ENCODE results near the gene MAP1LC3C. TPM values are rescaled to one million over a fixed set of nuclear protein-coding genes. Genes with fewer than 3 reads are reported as not detected.

The MAP1LC3C gene
- total RNA-seq (not detected), polyA plus RNA-seq (not detected)

GRCh38 chr1:241999026-241999425, at the start of gene MAP1LC3C:
MAP1LC3C (minus strand) TSS chr1:241999098; CDS start chr1:241999008, 90 bp downstream.
- peaks cover 3 to 6% (median 6%) of the 10 kb centered on the region in 3 donors for H3K4me1 Mint-ChIP-seq
- CTCF ChIA-PET = interaction anchor here (0.8 to 4.9 kb wide), 8 partner anchors 8 to 479 kb away, joined by 3 to 37 read pairs (median 5); partner anchors contain the start of genes FH and KMO
- no peak for DNase-seq
- Histone ChIP-seq H3K36me3 (ENCODE audit: insufficient read depth, low read length) (no peaks in the 10 kb centered on the region), H3K9me3 (ENCODE audit: low read length) (no peaks in the 10 kb centered on the region), H3K27ac (ENCODE audit: low read depth, low read length) (no peak within 1 kb of the TSS), H3K4me3 (ENCODE audit: low read length) (no peak within 1 kb of the TSS), H3K4me1 (ENCODE audit: insufficient read depth, low read length) (no peaks in the 10 kb centered on the region), H3K27me3 (ENCODE audit: insufficient read depth, low read length, poor library complexity, severe bottlenecking) (no peaks in the 10 kb centered on the region)
- H3K27me3 Mint-ChIP-seq = peaks cover 8 to 19% of the 10 kb centered on the region in 2 donors
- H3K4me3 Mint-ChIP-seq = peak within 1 kb of the TSS in 5 of 7 donors; percentile 49 to 65 (median 63)
- no peaks in the 10 kb centered on the region for H3K36me3 Mint-ChIP-seq
- no peaks in the 10 kb centered on the region for H3K9me3 Mint-ChIP-seq
- POLR2A ChIA-PET = no interaction called here
- H3K27ac Mint-ChIP-seq = peak within 1 kb of the TSS in 2 of 8 donors; percentile 48 to 52

DNA sequence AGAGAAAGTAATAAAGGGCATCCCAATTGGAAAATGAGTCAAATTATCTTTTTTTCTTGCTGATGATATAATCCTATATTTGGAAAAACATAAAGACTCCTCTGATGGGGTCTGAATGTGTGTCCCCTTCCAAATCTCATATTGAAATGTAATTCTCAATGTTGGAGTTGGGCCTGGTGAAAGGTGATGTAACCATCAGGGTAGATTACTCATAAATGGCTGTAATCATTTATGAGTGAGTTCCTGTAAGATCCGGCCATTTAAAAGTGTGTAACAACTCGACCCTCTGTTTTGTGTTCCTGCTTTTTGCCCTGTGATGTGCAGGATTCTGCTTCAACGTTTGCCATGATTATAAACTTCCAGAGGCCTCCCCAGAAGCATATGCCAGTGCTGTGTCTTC, 44.3 kb upstream of the MAP1LC3C start:
- H3K4me3 Mint-ChIP-seq = no peak overlapping the region
- H3K27me3 Mint-ChIP-seq = peaks cover 4 to 6% of the 10 kb centered on the region in 2 donors

GRCh38 chr1:242034392-242034791, 35.5 kb upstream of the MAP1LC3C start:
- no peaks in the 10 kb centered on the region for H3K36me3 Mint-ChIP-seq
- no peaks in the 10 kb centered on the region for H3K36me3 ChIP-seq (ENCODE audit: insufficient read depth, low read length)
- H3K27ac Mint-ChIP-seq = no peak overlapping the region
- no peak overlapping the region for H3K27ac ChIP-seq (ENCODE audit: low read depth, low read length)
- no peaks in the 10 kb centered on the region for H3K4me1 Mint-ChIP-seq
- H3K9me3 ChIP-seq (ENCODE audit: low read length) = no peaks in the 10 kb centered on the region
- no peak overlapping the region for H3K4me3 Mint-ChIP-seq
- H3K27me3 Mint-ChIP-seq = peaks cover 0 to 8% of the 10 kb centered on the region in 2 donors
- H3K27me3 ChIP-seq (ENCODE audit: insufficient read depth, low read length, poor library complexity, severe bottlenecking) = no peaks in the 10 kb centered on the region
- ChIA-PET POLR2A (no interaction called here), CTCF (no interaction called here)
- no peak overlapping the region for H3K4me3 ChIP-seq (ENCODE audit: low read length)
- peaks cover 0 to 5% (median 0%) of the 10 kb centered on the region in 5 donors for H3K9me3 Mint-ChIP-seq
- no peaks in the 10 kb centered on the region for H3K4me1 ChIP-seq (ENCODE audit: insufficient read depth, low read length)
- DNase-seq = no peak

More for the DNA sequence above, 44.3 kb upstream of the MAP1LC3C start:
- Histone ChIP-seq H3K4me3 (ENCODE audit: low read length) (no peak overlapping the region), H3K9me3 (ENCODE audit: low read length) (no peaks in the 10 kb centered on the region), H3K27ac (ENCODE audit: low read depth, low read length) (no peak overlapping the region), H3K27me3 (ENCODE audit: insufficient read depth, low read length, poor library complexity, severe bottlenecking) (no peaks in the 10 kb centered on the region), H3K36me3 (ENCODE audit: insufficient read depth, low read length) (no peaks in the 10 kb centered on the region), H3K4me1 (ENCODE audit: insufficient read depth, low read length) (no peaks in the 10 kb centered on the region)
- H3K9me3 Mint-ChIP-seq = peaks cover 0 to 2% (median 0%) of the 10 kb centered on the region in 5 donors
- CTCF ChIA-PET = no interaction called here
- H3K36me3 Mint-ChIP-seq = no peaks in the 10 kb centered on the region
- H3K27ac Mint-ChIP-seq = no peak overlapping the region
- DNase-seq = no peak
- no peaks in the 10 kb centered on the region for H3K4me1 Mint-ChIP-seq
- POLR2A ChIA-PET = no interaction called here

- peaks cover 0 to 3% (median 0%) of the 10 kb centered on the region in 5 donors for H3K9me3 Mint-ChIP-seq
- Histone ChIP-seq H3K27ac (ENCODE audit: low read depth, low read length) (no peak overlapping the region), H3K36me3 (ENCODE audit: insufficient read depth, low read length) (no peaks in the 10 kb centered on the region), H3K4me1 (ENCODE audit: insufficient read depth, low read length) (no peaks in the 10 kb centered on the region), H3K4me3 (ENCODE audit: low read length) (no peak overlapping the region), H3K27me3 (ENCODE audit: insufficient read depth, low read length, poor library complexity, severe bottlenecking) (no peaks in the 10 kb centered on the region), H3K9me3 (ENCODE audit: low read length) (no peaks in the 10 kb centered on the region)
- H3K4me1 Mint-ChIP-seq = no peaks in the 10 kb centered on the region
- POLR2A ChIA-PET = no interaction called here
- H3K27ac Mint-ChIP-seq = peak overlapping the region in 1 of 8 donors; percentile 80
- CTCF ChIA-PET = no interaction called here
- no peak for DNase-seq
- no peak overlapping the region for H3K4me3 Mint-ChIP-seq
- peaks cover 0 to 4% of the 10 kb centered on the region in 2 donors for H3K27me3 Mint-ChIP-seq
- no peaks in the 10 kb centered on the region for H3K36me3 Mint-ChIP-seq
Measured at GRCh38 chr1:242033447-242033846, 34.5 kb upstream of the MAP1LC3C start.

GRCh38 chr1:242030071-242030470, 31.2 kb upstream of the MAP1LC3C start:
- Mint-ChIP-seq H3K27ac (peak overlapping the region in 1 of 8 donors; percentile 24), H3K4me3 (no peak overlapping the region), H3K36me3 (no peaks in the 10 kb centered on the region), H3K9me3 (peaks cover 0 to 3% (median 0%) of the 10 kb centered on the region in 5 donors), H3K4me1 (no peaks in the 10 kb centered on the region), H3K27me3 (peaks cover 0 to 11% of the 10 kb centered on the region in 2 donors)
- H3K9me3 ChIP-seq (ENCODE audit: low read length) = no peaks in the 10 kb centered on the region
- H3K27ac ChIP-seq (ENCODE audit: low read depth, low read length) = no peak overlapping the region
- no peak for DNase-seq
- no peaks in the 10 kb centered on the region for H3K36me3 ChIP-seq (ENCODE audit: insufficient read depth, low read length)
- POLR2A ChIA-PET = interaction anchor here (0.6 kb wide), 1 partner anchor 416 kb away, joined by 6 read pairs; no protein-coding TSS in a partner anchor
- H3K4me3 ChIP-seq (ENCODE audit: low read length) = no peak overlapping the region
- no peaks in the 10 kb centered on the region for H3K4me1 ChIP-seq (ENCODE audit: insufficient read depth, low read length)
- H3K27me3 ChIP-seq (ENCODE audit: insufficient read depth, low read length, poor library complexity, severe bottlenecking) = no peaks in the 10 kb centered on the region
- CTCF ChIA-PET = no interaction called here

DNA sequence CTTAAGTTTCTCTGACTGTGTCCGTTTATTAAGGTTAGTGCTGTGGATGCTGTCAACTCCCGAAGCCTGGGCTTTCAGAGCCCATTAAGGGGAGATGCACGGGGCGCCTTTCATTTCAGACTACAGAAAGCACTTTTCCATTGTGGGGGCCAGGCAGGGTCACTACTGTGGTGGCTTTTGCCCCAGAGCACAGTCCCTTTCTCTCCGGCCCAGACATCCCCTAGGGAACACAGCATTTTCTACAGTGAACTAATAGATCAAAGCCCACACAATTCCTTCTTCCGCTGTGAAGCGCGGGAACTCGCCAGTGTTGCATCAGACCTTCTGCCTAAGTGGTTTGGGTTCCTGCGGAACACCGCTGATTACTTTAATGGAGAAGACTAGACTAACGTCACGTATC, 26.8 kb upstream of the MAP1LC3C start:
- H3K4me1 Mint-ChIP-seq = no peaks in the 10 kb centered on the region
- H3K4me3 ChIP-seq (ENCODE audit: low read length) = no peak overlapping the region
- peaks cover 3 to 11% of the 10 kb centered on the region in 2 donors for H3K27me3 Mint-ChIP-seq
- POLR2A ChIA-PET = no interaction called here
- H3K27ac Mint-ChIP-seq = no peak overlapping the region
- H3K9me3 Mint-ChIP-seq = no peaks in the 10 kb centered on the region
- CTCF ChIA-PET = no interaction called here
- no peak overlapping the region for H3K4me3 Mint-ChIP-seq
- no peak overlapping the region for H3K27ac ChIP-seq (ENCODE audit: low read depth, low read length)
- H3K4me1 ChIP-seq (ENCODE audit: insufficient read depth, low read length) = no peaks in the 10 kb centered on the region
- no peak for DNase-seq
- no peaks in the 10 kb centered on the region for H3K27me3 ChIP-seq (ENCODE audit: insufficient read depth, low read length, poor library complexity, severe bottlenecking)
- no peaks in the 10 kb centered on the region for H3K9me3 ChIP-seq (ENCODE audit: low read length)
- H3K36me3 Mint-ChIP-seq = no peaks in the 10 kb centered on the region
- no peaks in the 10 kb centered on the region for H3K36me3 ChIP-seq (ENCODE audit: insufficient read depth, low read length)

DNA sequence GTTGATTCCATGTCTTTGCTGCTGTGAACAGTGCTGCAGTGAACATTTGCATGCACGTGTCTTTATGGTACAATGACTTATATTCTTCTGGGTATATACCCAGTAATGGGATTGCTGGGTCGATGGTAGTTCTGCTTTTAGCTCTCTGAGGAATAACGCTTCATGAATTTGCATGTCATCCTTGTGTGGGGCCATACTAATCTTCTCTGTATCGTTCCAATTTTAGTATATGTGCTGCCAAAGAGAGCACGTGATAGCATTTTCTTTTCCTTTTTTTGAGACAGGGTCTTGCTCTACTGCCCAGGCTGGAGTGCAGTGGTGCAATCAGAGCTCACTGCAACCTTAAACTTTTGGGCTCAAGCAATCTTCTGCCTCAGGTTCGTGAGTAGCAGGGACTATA, 24.9 kb upstream of the MAP1LC3C start:
- ChIA-PET CTCF (no interaction called here), POLR2A (no interaction called here)
- Histone ChIP-seq H3K36me3 (ENCODE audit: insufficient read depth, low read length) (no peaks in the 10 kb centered on the region), H3K27me3 (ENCODE audit: insufficient read depth, low read length, poor library complexity, severe bottlenecking) (no peaks in the 10 kb centered on the region), H3K4me3 (ENCODE audit: low read length) (no peak overlapping the region), H3K27ac (ENCODE audit: low read depth, low read length) (no peak overlapping the region), H3K9me3 (ENCODE audit: low read length) (no peaks in the 10 kb centered on the region), H3K4me1 (ENCODE audit: insufficient read depth, low read length) (no peaks in the 10 kb centered on the region)
- Mint-ChIP-seq H3K27me3 (peaks cover 3 to 7% of the 10 kb centered on the region in 2 donors), H3K4me1 (no peaks in the 10 kb centered on the region), H3K27ac (no peak overlapping the region), H3K36me3 (no peaks in the 10 kb centered on the region), H3K4me3 (no peak overlapping the region), H3K9me3 (no peaks in the 10 kb centered on the region)
- no peak for DNase-seq

GRCh38 chr1:242019018-242019417, 20.1 kb upstream of the MAP1LC3C start:
- H3K27me3 ChIP-seq (ENCODE audit: insufficient read depth, low read length, poor library complexity, severe bottlenecking) = no peaks in the 10 kb centered on the region
- no peak overlapping the region for H3K27ac ChIP-seq (ENCODE audit: low read depth, low read length)
- Mint-ChIP-seq H3K4me1 (no peaks in the 10 kb centered on the region), H3K4me3 (no peak overlapping the region), H3K27me3 (peaks cover 0 to 4% of the 10 kb centered on the region in 2 donors), H3K36me3 (no peaks in the 10 kb centered on the region), H3K9me3 (no peaks in the 10 kb centered on the region), H3K27ac (no peak overlapping the region)
- DNase-seq = no peak
- H3K4me1 ChIP-seq (ENCODE audit: insufficient read depth, low read length) = no peaks in the 10 kb centered on the region
- H3K4me3 ChIP-seq (ENCODE audit: low read length) = no peak overlapping the region
- ChIA-PET CTCF (no interaction called here), POLR2A (no interaction called here)
- no peaks in the 10 kb centered on the region for H3K9me3 ChIP-seq (ENCODE audit: low read length)
- H3K36me3 ChIP-seq (ENCODE audit: insufficient read depth, low read length) = no peaks in the 10 kb centered on the region

Measured in CD8-positive, alpha-beta memory T cell (primary cell).